ENCODE data around the gene TRAPPC3L.
A peak's percentile ranks its signal among the peaks of the same experiment; 100 is the strongest.
"Not testable (repeated sequence)": the region's sequence is repeated elsewhere in the genome, so short reads cannot be mapped to it uniquely, and the experiment has no call there.

The TRAPPC3L gene

GRCh38 chr6:116511424-116512110, 33.9 kb downstream of the TRAPPC3L start, which contains the start of gene CALHM5:
Gene CALHM5, plus strand, starts transcription at chr6:116511639. Its CDS starts 58 bp downstream, at chr6:116511697.
- Histone ChIP-seq H3K27me3 (ENCODE audit: control insufficient read depth, insufficient read depth, low read length) (no peaks in the 10 kb centered on the region), H3K9me3 (ENCODE audit: control insufficient read depth, low read length) (no peaks in the 10 kb centered on the region), H3K4me1 (ENCODE audit: control insufficient read depth, insufficient read depth, low read length) (no peaks in the 10 kb centered on the region), H3K36me3 (ENCODE audit: control insufficient read depth, insufficient read depth, low read length) (no peaks in the 10 kb centered on the region), H3K9ac (ENCODE audit: low read length) (peak within 1 kb of the TSS; percentile 40), H3K4me3 (ENCODE audit: low read length) (no peak within 1 kb of the TSS)

- Histone ChIP-seq H3K9me3 (ENCODE audit: control insufficient read depth, low read length) (no peaks in the 10 kb centered on the region), H3K4me1 (ENCODE audit: control insufficient read depth, insufficient read depth, low read length) (no peaks in the 10 kb centered on the region)
Measured at GRCh38 chr6:116508527-116508926, 37.0 kb downstream of the TRAPPC3L start.

GRCh38 chr6:116507324-116507723, 38.2 kb downstream of the TRAPPC3L start:
- H3K9ac ChIP-seq (ENCODE audit: low read length) = no peak overlapping the region
- no peak overlapping the region for H3K4me3 ChIP-seq (ENCODE audit: low read length)
- H3K9me3 ChIP-seq (ENCODE audit: control insufficient read depth, low read length) = no peaks in the 10 kb centered on the region
- H3K4me1 ChIP-seq (ENCODE audit: control insufficient read depth, insufficient read depth, low read length) = no peaks in the 10 kb centered on the region
- H3K36me3 ChIP-seq (ENCODE audit: control insufficient read depth, insufficient read depth, low read length) = no peaks in the 10 kb centered on the region
- H3K27me3 ChIP-seq (ENCODE audit: control insufficient read depth, insufficient read depth, low read length) = no peaks in the 10 kb centered on the region

More at GRCh38 chr6:116508527-116508926, 37.0 kb downstream of the TRAPPC3L start:
- Histone ChIP-seq H3K27me3 (ENCODE audit: control insufficient read depth, insufficient read depth, low read length) (no peaks in the 10 kb centered on the region), H3K36me3 (ENCODE audit: control insufficient read depth, insufficient read depth, low read length) (no peaks in the 10 kb centered on the region), H3K4me3 (ENCODE audit: low read length) (no peak overlapping the region), H3K9ac (ENCODE audit: low read length) (no peak overlapping the region)

GRCh38 chr6:116500969-116501433, 44.5 kb downstream of the TRAPPC3L start:
- H3K36me3 ChIP-seq (ENCODE audit: control insufficient read depth, insufficient read depth, low read length) = no peaks in the 10 kb centered on the region
- H3K9me3 ChIP-seq (ENCODE audit: control insufficient read depth, low read length) = no peaks in the 10 kb centered on the region
- no peak overlapping the region for H3K9ac ChIP-seq (ENCODE audit: low read length)
- peaks cover 8% of the 10 kb centered on the region for H3K4me1 ChIP-seq (ENCODE audit: control insufficient read depth, insufficient read depth, low read length)
- no peaks in the 10 kb centered on the region for H3K27me3 ChIP-seq (ENCODE audit: control insufficient read depth, insufficient read depth, low read length)
- H3K4me3 ChIP-seq (ENCODE audit: low read length) = no peak overlapping the region

- H3K4me3 ChIP-seq (ENCODE audit: low read length) = no peak overlapping the region
- H3K9me3 ChIP-seq (ENCODE audit: control insufficient read depth, low read length) = no peaks in the 10 kb centered on the region
- H3K9ac ChIP-seq (ENCODE audit: low read length) = no peak overlapping the region
- H3K4me1 ChIP-seq (ENCODE audit: control insufficient read depth, insufficient read depth, low read length) = peaks cover 8% of the 10 kb centered on the region
- no peaks in the 10 kb centered on the region for H3K36me3 ChIP-seq (ENCODE audit: control insufficient read depth, insufficient read depth, low read length)
- no peaks in the 10 kb centered on the region for H3K27me3 ChIP-seq (ENCODE audit: control insufficient read depth, insufficient read depth, low read length)
Measured at GRCh38 chr6:116497113-116497676, 48.3 kb downstream of the TRAPPC3L start.

GRCh38 chr6:116495161-116495560, 50.3 kb downstream of the TRAPPC3L start:
- H3K4me3 ChIP-seq (ENCODE audit: low read length); H3K4me1 ChIP-seq (ENCODE audit: control insufficient read depth, insufficient read depth, low read length); H3K9ac ChIP-seq (ENCODE audit: low read length); H3K36me3 ChIP-seq (ENCODE audit: control insufficient read depth, insufficient read depth, low read length); H3K27me3 ChIP-seq (ENCODE audit: control insufficient read depth, insufficient read depth, low read length); H3K9me3 ChIP-seq (ENCODE audit: control insufficient read depth, low read length): not testable (repeated sequence)

- Histone ChIP-seq H3K4me3 (ENCODE audit: low read length) (no peak overlapping the region), H3K27me3 (ENCODE audit: control insufficient read depth, insufficient read depth, low read length) (no peaks in the 10 kb centered on the region), H3K36me3 (ENCODE audit: control insufficient read depth, insufficient read depth, low read length) (no peaks in the 10 kb centered on the region), H3K9ac (ENCODE audit: low read length) (no peak overlapping the region), H3K9me3 (ENCODE audit: control insufficient read depth, low read length) (no peaks in the 10 kb centered on the region), H3K4me1 (ENCODE audit: control insufficient read depth, insufficient read depth, low read length) (no peaks in the 10 kb centered on the region)
Measured at GRCh38 chr6:116492331-116493067, 53.0 kb downstream of the TRAPPC3L start.

- Histone ChIP-seq H3K27me3 (ENCODE audit: control insufficient read depth, insufficient read depth, low read length) (no peaks in the 10 kb centered on the region), H3K4me1 (ENCODE audit: control insufficient read depth, insufficient read depth, low read length) (no peaks in the 10 kb centered on the region), H3K36me3 (ENCODE audit: control insufficient read depth, insufficient read depth, low read length) (no peaks in the 10 kb centered on the region), H3K9ac (ENCODE audit: low read length) (no peak overlapping the region), H3K9me3 (ENCODE audit: control insufficient read depth, low read length) (no peaks in the 10 kb centered on the region), H3K4me3 (ENCODE audit: low read length) (no peak overlapping the region)
Measured at GRCh38 chr6:116491610-116492330, 53.7 kb downstream of the TRAPPC3L start.

GRCh38 chr6:116485559-116486184, 59.8 kb downstream of the TRAPPC3L start:
- H3K4me3 ChIP-seq (ENCODE audit: low read length) = no peak overlapping the region
- H3K4me1 ChIP-seq (ENCODE audit: control insufficient read depth, insufficient read depth, low read length) = peaks cover 23% of the 10 kb centered on the region
- H3K36me3 ChIP-seq (ENCODE audit: control insufficient read depth, insufficient read depth, low read length) = no peaks in the 10 kb centered on the region
- H3K27me3 ChIP-seq (ENCODE audit: control insufficient read depth, insufficient read depth, low read length) = no peaks in the 10 kb centered on the region
- no peak overlapping the region for H3K9ac ChIP-seq (ENCODE audit: low read length)
- H3K9me3 ChIP-seq (ENCODE audit: control insufficient read depth, low read length) = no peaks in the 10 kb centered on the region

GRCh38 chr6:116483616-116484015, 61.9 kb downstream of the TRAPPC3L start:
- no peak overlapping the region for H3K4me3 ChIP-seq (ENCODE audit: low read length)
- H3K9me3 ChIP-seq (ENCODE audit: control insufficient read depth, low read length) = no peaks in the 10 kb centered on the region
- no peaks in the 10 kb centered on the region for H3K27me3 ChIP-seq (ENCODE audit: control insufficient read depth, insufficient read depth, low read length)
- peaks cover 23% of the 10 kb centered on the region for H3K4me1 ChIP-seq (ENCODE audit: control insufficient read depth, insufficient read depth, low read length)
- H3K9ac ChIP-seq (ENCODE audit: low read length) = no peak overlapping the region
- no peaks in the 10 kb centered on the region for H3K36me3 ChIP-seq (ENCODE audit: control insufficient read depth, insufficient read depth, low read length)

GRCh38 chr6:116482780-116483179, 62.7 kb downstream of the TRAPPC3L start:
- no peak overlapping the region for H3K4me3 ChIP-seq (ENCODE audit: low read length)
- peaks cover 23% of the 10 kb centered on the region for H3K4me1 ChIP-seq (ENCODE audit: control insufficient read depth, insufficient read depth, low read length)
- no peaks in the 10 kb centered on the region for H3K27me3 ChIP-seq (ENCODE audit: control insufficient read depth, insufficient read depth, low read length)
- H3K9ac ChIP-seq (ENCODE audit: low read length) = no peak overlapping the region
- H3K9me3 ChIP-seq (ENCODE audit: control insufficient read depth, low read length) = no peaks in the 10 kb centered on the region
- no peaks in the 10 kb centered on the region for H3K36me3 ChIP-seq (ENCODE audit: control insufficient read depth, insufficient read depth, low read length)

Measured in mucosa of stomach (tissue), 1 donor.